ENCODE results near the gene CMIP. TPM values are rescaled to one million over a fixed set of nuclear protein-coding genes. Genes with fewer than 3 reads are reported as not detected.

Gene CMIP
- total RNA-seq, 1 experiment from 2014 or later, result 9.5 TPM

GRCh38 chr16:81696166-81696960, 251.8 kb downstream of the CMIP start:
- DNase-seq (ENCODE audit: low read depth), result no peak

DNA sequence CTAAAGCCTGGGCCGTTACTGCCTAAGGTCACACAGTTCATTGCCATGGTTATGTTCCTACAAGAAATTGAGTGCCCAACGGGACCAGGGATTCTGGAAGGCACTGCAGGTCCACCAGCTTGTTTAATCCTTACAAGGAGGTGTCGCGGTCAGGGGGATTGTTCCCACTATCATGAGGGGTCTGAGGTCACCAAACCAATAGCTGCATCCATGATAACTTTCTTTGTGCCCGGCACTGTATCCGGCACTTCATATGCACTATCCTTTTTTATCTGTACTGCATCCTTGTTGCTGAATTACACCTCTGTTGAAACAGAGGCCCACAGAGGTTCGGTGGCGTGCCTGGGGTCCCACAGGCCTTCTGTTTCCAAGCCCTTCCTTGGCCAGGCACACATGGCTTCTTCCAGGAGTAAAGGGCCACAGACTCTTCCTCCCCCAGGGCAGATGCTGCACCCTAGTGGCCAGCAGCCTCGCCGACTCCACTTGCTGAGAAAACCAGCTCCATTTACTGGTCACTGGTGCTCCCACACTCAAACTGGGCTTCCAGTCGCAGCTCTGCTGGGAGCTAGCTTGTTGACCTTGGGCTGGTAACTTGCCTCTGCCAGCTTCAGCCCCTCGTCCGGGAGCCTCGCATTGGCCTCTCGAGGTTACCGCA, 252.5 kb downstream of the CMIP start:
- DNase-seq (ENCODE audit: low read depth), result peak; percentile 42

- DNase-seq (ENCODE audit: low read depth), result no peak
Measured at GRCh38 chr16:81697616-81698309, 253.2 kb downstream of the CMIP start.

DNA sequence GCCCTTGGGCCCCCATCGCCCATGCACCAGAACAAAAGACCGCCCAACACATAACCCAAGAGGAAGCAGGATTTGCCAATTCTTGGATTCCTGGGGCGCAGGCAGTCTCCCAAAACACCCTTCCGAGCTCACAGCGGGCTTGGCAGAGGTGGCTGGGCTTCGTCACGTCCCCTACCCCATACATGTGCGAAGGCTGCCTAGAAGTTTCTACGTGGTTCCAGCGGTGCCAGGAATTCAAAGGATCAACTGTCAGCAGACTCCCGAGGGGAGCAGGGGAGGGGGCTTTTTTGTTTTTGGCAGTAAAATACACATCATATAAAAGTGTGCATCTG, 253.7 kb downstream of the CMIP start:
- DNase-seq (ENCODE audit: low read depth), result no peak

GRCh38 chr16:81699596-81699995, 255.0 kb downstream of the CMIP start:
- DNase-seq (ENCODE audit: low read depth), result no peak

DNA sequence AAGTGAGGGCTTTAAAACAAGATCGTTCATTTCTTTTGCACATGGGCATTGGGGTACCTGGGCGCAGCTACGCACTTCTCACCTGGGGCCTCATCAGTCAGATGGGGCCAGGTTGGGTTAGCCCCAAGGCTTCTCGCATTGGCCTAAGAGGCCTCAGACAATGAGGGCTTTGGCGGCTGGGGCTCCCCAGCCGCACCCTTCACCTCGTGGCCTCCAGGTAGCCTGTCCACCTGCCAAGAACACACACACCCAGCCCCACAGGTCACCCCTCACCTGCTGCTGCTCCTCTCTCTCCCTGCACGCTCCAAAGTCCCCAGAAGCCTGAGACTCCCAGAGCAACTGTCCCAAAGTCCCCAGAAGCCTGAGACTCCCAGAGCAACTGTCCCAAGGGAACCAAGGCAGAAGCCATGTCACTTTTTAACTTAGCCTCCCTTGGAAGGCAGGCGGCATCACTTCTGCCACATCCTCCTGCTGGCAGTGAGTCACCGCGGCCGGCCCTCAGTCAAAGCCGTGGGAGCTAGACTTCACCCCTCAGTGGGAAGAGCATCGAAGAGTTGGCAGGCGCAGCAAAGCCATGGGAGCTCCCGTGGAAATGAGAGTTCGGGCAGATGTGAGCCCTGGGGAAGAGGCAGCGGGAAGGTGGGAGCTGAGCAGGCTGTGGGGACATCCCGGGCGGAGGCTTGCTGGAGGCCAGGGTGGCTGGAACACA, 255.6 kb downstream of the CMIP start:
- DNase-seq (ENCODE audit: low read depth), result peak; percentile 44

DNA sequence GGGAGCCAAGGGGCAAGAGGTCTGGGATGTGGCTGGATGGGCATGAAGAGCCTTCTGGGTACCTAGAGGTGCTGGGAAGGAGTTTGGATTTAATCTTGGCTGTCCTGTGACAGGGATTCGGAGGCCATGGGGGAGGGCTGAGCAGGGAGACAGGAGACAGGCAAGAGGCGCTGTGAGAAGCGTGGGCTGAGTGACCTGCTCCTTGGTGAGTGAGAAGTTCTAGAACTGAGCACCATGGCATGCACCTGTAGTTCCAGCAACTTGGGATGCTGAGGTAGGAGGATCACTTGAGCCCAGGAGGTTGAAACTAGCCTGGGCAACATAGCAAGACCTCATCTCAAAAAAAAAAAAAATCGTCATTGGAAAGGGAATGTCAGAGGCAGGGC, 256.2 kb downstream of the CMIP start:
- DNase-seq (ENCODE audit: low read depth), result no peak

GRCh38 chr16:81701296-81701970, 256.8 kb downstream of the CMIP start:
- DNase-seq (ENCODE audit: low read depth), result no peak

DNA sequence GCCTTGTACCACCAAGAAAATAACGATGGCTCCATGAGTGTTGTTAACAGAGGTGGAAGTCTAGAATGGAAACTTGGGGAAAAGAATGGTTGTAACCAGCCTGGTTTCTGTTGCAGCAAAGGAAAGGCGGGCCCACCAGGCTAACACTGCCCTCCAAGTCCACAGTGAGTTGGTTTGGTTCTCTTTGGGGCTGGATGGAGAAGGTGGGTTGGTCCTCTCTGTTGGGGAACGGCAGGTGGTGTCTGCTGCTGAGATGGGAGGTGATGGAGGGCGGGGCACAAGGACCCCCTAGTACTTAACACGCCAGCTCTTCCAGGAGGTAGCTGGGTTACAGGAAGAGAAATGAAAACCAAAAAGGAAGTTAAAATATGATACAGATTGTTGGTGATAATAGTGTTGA, 257.9 kb downstream of the CMIP start:
- no peak for DNase-seq (ENCODE audit: low read depth)

GRCh38 chr16:81703177-81704155, 258.9 kb downstream of the CMIP start:
- peak; percentile 81 for DNase-seq (ENCODE audit: low read depth)

GRCh38 chr16:81705261-81705660, 260.7 kb downstream of the CMIP start:
- no peak for DNase-seq (ENCODE audit: low read depth)

- DNase-seq (ENCODE audit: low read depth), result no peak
Measured at GRCh38 chr16:81706327-81707295, 262.0 kb downstream of the CMIP start.

DNA sequence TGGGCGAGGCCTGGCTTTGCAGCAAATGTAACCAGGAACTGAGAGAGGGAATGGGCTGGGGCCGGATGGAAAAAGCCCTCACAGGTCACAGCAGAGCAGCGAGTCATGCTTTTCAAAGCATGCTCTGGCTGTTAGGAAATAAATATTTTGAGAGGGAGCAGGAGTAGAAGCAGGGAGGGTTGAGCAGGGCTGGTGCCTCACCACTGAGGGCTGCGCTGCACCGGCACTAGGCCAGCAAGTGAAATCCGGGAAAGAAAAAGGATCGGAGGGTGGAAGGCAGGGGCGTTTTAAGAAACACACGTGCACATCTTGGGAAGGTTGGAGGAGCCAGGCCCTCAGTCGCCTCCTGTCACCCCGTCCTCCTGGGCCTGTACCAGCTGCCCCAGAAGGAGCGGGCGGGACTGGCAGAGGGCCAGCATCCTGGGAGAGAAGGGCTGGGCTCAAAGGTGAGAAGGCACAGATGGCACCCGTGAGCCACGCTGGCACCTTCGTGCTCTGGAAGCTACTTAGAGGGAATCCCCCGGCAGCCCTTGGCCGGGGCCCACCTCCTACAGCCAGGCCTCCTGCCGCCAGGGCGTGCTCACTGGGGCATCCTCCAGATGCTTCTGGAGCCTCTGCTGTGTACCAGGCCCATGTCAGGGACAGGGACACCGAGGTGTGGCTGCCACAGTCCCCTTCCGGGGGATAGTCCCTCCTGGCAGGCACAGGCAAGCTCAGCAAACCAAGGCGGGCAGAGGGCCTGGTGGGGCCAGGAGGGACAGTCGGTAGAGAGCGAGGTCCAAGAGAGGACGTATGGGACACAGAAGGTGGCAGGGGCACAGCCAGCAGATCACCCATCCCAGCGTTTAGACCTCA, 263.0 kb downstream of the CMIP start:
- peak; percentile 69 for DNase-seq (ENCODE audit: low read depth)

DNA sequence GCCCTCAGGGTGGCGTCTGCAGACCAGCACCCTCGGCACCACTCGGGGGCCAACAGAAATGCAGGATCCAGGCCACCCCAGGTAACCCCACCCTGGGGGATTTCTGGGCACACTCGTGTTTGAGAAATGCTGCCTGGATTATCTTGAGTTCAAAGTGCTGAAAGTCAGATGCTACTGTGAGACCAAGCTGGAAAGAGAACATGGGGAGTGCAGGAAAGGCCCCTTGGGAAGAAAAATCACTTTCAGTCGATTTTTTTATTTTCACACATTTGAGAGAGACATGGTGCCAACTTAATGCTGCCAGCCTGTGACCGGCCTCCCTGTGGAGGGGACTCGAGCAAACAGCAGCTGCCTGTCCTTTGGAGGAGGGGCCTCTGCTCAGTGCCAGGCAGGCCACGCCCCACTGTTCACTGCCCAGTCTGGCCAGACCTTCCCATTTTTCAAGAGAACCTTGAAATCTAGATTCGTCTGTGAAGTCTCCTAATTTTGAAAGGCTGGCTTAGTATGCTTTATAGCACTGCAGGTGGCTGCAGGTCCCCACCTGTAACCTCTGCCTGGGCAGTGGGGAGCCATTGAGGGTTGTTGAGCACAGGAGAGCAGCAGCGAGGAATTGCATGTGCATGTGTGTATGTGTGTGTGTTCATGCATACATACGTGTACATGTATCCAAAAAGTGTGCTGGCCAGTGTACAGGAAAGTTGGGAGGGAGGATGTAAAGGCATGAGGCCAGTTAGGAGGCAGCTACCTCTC, 263.8 kb downstream of the CMIP start:
- no peak for DNase-seq (ENCODE audit: low read depth)

- DNase-seq (ENCODE audit: low read depth), result no peak
Measured at GRCh38 chr16:81709016-81709900, 264.6 kb downstream of the CMIP start.

DNA sequence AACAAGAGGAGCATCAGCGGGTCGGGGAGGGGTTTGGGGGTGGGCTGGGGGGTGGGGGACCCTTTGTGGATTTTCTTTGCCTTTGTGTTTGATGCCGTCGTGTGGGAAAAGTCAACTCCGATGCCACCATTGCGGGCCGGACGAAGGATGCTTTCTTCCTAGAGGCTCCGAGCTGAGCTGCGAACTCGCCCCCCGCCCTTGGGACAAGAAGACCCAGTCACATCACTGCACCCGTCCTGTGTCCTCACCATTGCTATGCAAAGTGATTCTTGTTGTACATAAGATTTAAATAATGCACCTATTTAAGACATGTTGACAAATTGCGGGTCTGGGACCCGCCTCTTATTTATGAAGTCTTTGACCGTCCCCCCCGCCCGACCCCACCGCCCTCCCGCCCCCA, 265.4 kb downstream of the CMIP start:
- DNase-seq (ENCODE audit: low read depth), result no peak
